SU-DHL-6 (cell line): ENCODE measurements around the gene QSOX2.

ENCODE experiments used
- H2AFZ ChIP-seq: fragments of 200-600 bp; sonication (generic); 2 replicates; pipeline ENCODE4 v1.6.1; 2014; ENCODE audit warnings: low read depth, mild to moderate bottlenecking, moderate library complexity, mixed read lengths, antibody characterized with exemption, low read length; ENCODE audit not compliant: severe bottlenecking
- H3F3A ChIP-seq: fragments of 200-600 bp; shearing (Covaris generic); 2 replicates; pipeline ENCODE4 v1.6.0; 2016; ENCODE audit warnings: antibody characterized with exemption, mild to moderate bottlenecking; ENCODE audit not compliant: insufficient read depth
- H3K27ac ChIP-seq: fragments of 200-600 bp; sonication (generic); 2 replicates; pipeline ENCODE4 v1.5.1; 2016; ENCODE audit warnings: low read depth, mild to moderate bottlenecking, low read length, moderate library complexity, mixed read lengths
- H3K27me3 ChIP-seq: fragments of 200-600 bp; sonication (generic), shearing (Covaris generic); 2 replicates; pipeline ENCODE4 v1.6.0; 2014; ENCODE audit warnings: mild to moderate bottlenecking, low read length
- H3K36me3 ChIP-seq: fragments of 200-600 bp; sonication (generic); 2 replicates; pipeline ENCODE4 v1.6.1; 2014; ENCODE audit warnings: mild to moderate bottlenecking, low read length, mixed read lengths
- H3K4me2 ChIP-seq: fragments of 300-600, 200-600 bp; shearing (Covaris generic), sonication (generic); 2 replicates; pipeline ENCODE4 v1.6.0; 2014; ENCODE audit warnings: low read length, low read depth, mild to moderate bottlenecking; ENCODE audit not compliant: poor library complexity, severe bottlenecking
- H3K4me3 ChIP-seq: fragments of 200-600 bp; sonication (generic); 2 replicates; pipeline ENCODE4 v1.5.1; 2014; ENCODE audit warnings: antibody characterized with exemption, low read length, mild to moderate bottlenecking, mixed read lengths; ENCODE audit not compliant: insufficient read depth, poor library complexity, severe bottlenecking
- H3K79me2 ChIP-seq: fragments of 200-600 bp; sonication (generic); 2 replicates; pipeline ENCODE4 v1.6.1; 2014; ENCODE audit warnings: mild to moderate bottlenecking, low read length, moderate library complexity; ENCODE audit not compliant: insufficient read depth
- H3K9ac ChIP-seq: fragments of 200-600 bp; sonication (generic); 2 replicates; pipeline ENCODE4 v1.7.0; 2014; ENCODE audit warnings: mild to moderate bottlenecking, low read length
- H3K9me2 ChIP-seq: fragments of 200-600 bp; sonication (generic); replicated peaks from 2 replicates; pipeline ENCODE4 v1.6.1; 2014; ENCODE audit warnings: low read length; ENCODE audit not compliant: insufficient read depth
- H3K9me3 ChIP-seq: fragments of 200-600 bp; sonication (generic); 2 replicates; pipeline ENCODE4 v1.6.1; 2014; ENCODE audit warnings: low read length, mixed read lengths; ENCODE audit not compliant: insufficient read depth
- H4K20me1 ChIP-seq: fragments of 200-600 bp; sonication (generic); 2 replicates; pipeline ENCODE4 v1.6.1; 2014; ENCODE audit warnings: low read depth, mild to moderate bottlenecking, antibody characterized with exemption, low read length, moderate library complexity, mixed read lengths
- EZH2phosphoT487 ChIP-seq: fragments of 200-600 bp; sonication (generic), shearing (Covaris generic); conservative IDR thresholded peaks from 2 replicates; pipeline ENCODE4 v1.6.1; 2018; ENCODE audit warnings: mild to moderate bottlenecking, antibody characterized with exemption, low read length, moderate library complexity, mixed read lengths
- TF ChIP-seq, protein P1 (sequence below): fragments of 200-600 bp; sonication (generic); IDR thresholded peaks from one replicate; pipeline ENCODE4 v1.5.1; 2017; ENCODE audit warnings: antibody characterized with exemption, mild to moderate bottlenecking, low read length, moderate library complexity; ENCODE audit not compliant: insufficient read depth, poor library complexity, severe bottlenecking

The QSOX2 gene

DNA sequence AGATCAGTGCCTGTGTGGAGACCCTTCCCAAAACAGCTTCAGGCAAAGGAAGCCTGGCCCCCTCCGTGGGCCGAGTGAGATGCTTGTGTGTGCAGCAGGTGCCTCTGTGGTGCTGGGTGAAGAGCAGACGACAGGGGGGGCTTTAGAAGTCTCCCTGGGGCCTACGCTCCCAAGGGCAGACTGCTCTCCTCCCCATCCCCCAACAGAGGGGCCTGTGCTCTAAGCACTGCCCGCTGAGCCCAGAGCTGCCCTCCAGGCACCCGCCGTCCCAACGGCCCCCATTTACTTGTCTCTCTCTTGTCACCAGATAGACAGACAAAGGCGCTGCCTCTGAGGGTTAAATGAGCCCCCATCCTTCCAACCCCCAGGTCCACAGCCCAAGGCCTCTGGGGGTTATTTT, 38.0 kb downstream of the QSOX2 start:
- no peaks in the 10 kb centered on the region for H3K27me3 ChIP-seq
- H3K4me2 ChIP-seq, result no peak overlapping the region
- H3K79me2 ChIP-seq, result no peaks in the 10 kb centered on the region
- no peak overlapping the region for H3K4me3 ChIP-seq
- H3K36me3 ChIP-seq, result 0 out of 2 replicates have a peak, but pooled peaks cover 2% of the 10 kb centered on the region
- H3K9me2 ChIP-seq, result no peaks in the 10 kb centered on the region
- peaks cover 11% of the 10 kb centered on the region; the same call in 1 of the 2 replicates for H3F3A ChIP-seq
- no peak overlapping the region for H3K9ac ChIP-seq
- H2AFZ ChIP-seq, result no peak overlapping the region
- no peaks in the 10 kb centered on the region for H3K9me3 ChIP-seq
- no peak overlapping the region for H3K27ac ChIP-seq
- TF ChIP-seq EZH2phosphoT487, result no peak
- TF ChIP-seq, protein P1, sequence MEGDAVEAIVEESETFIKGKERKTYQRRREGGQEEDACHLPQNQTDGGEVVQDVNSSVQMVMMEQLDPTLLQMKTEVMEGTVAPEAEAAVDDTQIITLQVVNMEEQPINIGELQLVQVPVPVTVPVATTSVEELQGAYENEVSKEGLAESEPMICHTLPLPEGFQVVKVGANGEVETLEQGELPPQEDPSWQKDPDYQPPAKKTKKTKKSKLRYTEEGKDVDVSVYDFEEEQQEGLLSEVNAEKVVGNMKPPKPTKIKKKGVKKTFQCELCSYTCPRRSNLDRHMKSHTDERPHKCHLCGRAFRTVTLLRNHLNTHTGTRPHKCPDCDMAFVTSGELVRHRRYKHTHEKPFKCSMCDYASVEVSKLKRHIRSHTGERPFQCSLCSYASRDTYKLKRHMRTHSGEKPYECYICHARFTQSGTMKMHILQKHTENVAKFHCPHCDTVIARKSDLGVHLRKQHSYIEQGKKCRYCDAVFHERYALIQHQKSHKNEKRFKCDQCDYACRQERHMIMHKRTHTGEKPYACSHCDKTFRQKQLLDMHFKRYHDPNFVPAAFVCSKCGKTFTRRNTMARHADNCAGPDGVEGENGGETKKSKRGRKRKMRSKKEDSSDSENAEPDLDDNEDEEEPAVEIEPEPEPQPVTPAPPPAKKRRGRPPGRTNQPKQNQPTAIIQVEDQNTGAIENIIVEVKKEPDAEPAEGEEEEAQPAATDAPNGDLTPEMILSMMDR, result no peak
- H4K20me1 ChIP-seq, result peaks cover 7% of the 10 kb centered on the region; the same call in 1 of the 2 replicates

DNA sequence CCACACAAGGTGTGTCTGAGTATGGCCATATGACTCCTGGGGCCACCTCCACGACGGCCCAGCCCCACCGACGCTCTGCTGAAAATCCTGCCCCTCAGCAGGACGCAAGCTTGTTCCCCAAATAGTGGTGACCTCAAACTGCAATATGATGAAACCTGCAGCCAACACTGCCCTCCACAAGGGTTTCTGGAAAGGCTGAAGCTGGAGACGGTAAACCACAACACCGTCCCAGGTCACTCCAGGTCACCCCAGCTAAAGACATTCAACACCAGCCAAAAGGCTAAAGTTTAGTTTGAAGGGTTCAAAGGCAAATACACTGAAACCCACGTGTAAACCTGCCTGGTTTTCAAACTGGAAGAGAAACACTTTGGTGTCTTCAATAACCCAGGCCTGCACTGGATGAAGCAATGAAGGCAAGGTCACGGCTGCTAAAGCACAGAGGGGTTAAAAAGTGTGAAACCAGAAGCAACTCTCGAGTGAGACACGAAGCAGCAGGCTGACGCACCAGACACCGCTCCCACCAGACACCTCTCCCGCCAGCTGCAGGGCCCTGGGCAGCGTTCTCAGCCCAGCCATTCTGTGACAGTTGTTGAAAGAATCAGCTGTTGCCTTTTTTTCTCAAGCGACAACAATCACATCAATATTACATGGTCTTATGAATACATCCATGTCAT, 38.9 kb downstream of the QSOX2 start:
- Histone ChIP-seq H3K27me3 (no peaks in the 10 kb centered on the region), H3K36me3 (0 out of 2 replicates have a peak, but pooled peaks cover 2% of the 10 kb centered on the region), H3K9me2 (no peaks in the 10 kb centered on the region), H3K4me2 (no peak overlapping the region), H3K9me3 (no peaks in the 10 kb centered on the region), H2AFZ (no peak overlapping the region), H3K27ac (no peak overlapping the region), H4K20me1 (peaks cover 7% of the 10 kb centered on the region; the same call in 1 of the 2 replicates), H3K79me2 (no peaks in the 10 kb centered on the region), H3K4me3 (no peak overlapping the region), H3K9ac (no peak overlapping the region), H3F3A (peaks cover 6% of the 10 kb centered on the region; the same call in 1 of the 2 replicates)
- no peak for TF ChIP-seq EZH2phosphoT487
- TF ChIP-seq, protein P1, result no peak

DNA sequence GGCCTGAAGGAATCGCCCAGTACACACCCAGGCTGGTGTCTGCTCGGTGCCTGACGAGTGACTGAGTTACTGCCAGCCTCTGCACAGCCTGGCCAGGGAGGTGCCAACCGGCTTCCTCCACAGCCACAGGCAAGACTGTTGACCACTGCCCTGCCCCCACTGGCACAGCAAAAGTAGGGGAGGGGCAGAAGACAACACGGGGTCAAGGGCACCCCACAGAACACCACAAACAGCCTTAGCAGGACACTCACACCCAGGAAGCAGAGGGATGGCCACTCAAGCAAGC, 40.0 kb downstream of the QSOX2 start:
- Histone ChIP-seq H3K9me3 (no peaks in the 10 kb centered on the region), H2AFZ (no peak overlapping the region), H3K79me2 (no peaks in the 10 kb centered on the region), H3K9me2 (no peaks in the 10 kb centered on the region), H3F3A (peaks cover 6% of the 10 kb centered on the region; the same call in 1 of the 2 replicates), H3K4me2 (no peak overlapping the region), H3K27me3 (no peaks in the 10 kb centered on the region), H3K36me3 (0 out of 2 replicates have a peak, but pooled peaks cover 2% of the 10 kb centered on the region), H4K20me1 (peaks cover 7% of the 10 kb centered on the region; the same call in 1 of the 2 replicates), H3K27ac (no peak overlapping the region), H3K9ac (no peak overlapping the region), H3K4me3 (no peak overlapping the region)
- TF ChIP-seq, protein P1, result no peak
- no peak for TF ChIP-seq EZH2phosphoT487
